ENCODE data around the gene PKNOX2.

DNA sequence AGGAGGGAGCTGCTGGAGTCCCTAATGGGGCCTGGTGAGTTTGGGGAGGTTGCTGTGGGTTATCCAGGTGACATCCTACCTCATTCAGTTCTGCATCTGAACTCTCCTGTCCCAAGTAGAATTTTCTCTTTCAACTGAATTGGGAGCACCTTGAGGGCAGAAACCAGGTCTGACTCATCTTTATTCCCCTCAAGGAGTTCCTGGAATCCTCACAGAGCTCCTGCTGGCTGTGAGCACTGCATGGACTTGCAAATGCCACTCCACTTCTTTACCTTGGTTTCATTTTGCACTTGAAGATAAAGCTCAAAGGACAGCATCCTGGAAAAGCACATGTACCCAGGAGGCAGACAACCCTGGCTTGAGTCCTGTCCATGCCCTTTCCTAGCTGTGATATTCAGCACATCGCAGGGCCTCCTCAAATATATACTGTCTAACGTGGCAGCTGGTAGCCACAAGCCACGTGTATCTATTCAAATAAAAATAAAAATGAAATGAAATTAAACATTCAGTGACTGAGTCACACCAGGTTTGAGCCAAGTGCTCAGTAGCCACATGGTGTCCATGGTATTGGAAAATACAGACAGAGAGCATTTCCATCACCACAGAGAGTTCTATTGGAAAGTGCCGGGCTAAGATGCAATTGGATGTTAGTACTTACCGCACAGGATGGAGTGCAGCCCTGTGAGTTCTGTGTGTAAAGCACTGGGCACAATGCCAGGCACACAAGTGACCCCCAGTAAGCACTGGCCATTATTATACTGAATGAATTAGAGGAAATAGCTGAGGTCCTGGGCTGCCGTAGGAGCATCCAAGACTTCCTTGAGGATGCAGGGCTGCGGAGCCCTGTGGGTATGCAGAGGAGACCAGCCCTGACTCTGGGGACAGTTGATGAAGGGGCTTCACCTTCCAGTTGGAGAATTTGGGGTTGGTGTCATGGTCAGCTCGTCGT is 149.0 kb downstream of the PKNOX2 start:
- TF ChIP-seq ESRRA (IDR thresholded peaks at IDR 0.05; ENCODE audit: borderline replicate concordance, low read length) (no peak), RAD21 (conservative IDR thresholded peaks at IDR 0.05 in 1 of 2, IDR thresholded peaks at IDR 0.05 in 1 of 2) (no peak), POLR2A (IDR thresholded peaks at IDR 0.05; ENCODE audit: low read length) (no peak), RFX5 (IDR thresholded peaks at IDR 0.05) (no peak), NR3C1 (IDR thresholded peaks at IDR 0.05) (no peak), SMC3 (IDR thresholded peaks at IDR 0.05) (no peak), JUN (IDR thresholded peaks at IDR 0.05) (no peak), CEBPB (IDR thresholded peaks at IDR 0.05) (no peak), PHF8 (IDR thresholded peaks at IDR 0.05; ENCODE audit: borderline replicate concordance, low read depth) (no peak), NPAS2 (CRISPR knock-in tag; IDR thresholded peaks at IDR 0.05; ENCODE audit: borderline replicate concordance) (no peak), RCOR1 (IDR thresholded peaks at IDR 0.05; ENCODE audit: low read depth, low read length) (no peak)
- TF ChIP-seq, protein P1, sequence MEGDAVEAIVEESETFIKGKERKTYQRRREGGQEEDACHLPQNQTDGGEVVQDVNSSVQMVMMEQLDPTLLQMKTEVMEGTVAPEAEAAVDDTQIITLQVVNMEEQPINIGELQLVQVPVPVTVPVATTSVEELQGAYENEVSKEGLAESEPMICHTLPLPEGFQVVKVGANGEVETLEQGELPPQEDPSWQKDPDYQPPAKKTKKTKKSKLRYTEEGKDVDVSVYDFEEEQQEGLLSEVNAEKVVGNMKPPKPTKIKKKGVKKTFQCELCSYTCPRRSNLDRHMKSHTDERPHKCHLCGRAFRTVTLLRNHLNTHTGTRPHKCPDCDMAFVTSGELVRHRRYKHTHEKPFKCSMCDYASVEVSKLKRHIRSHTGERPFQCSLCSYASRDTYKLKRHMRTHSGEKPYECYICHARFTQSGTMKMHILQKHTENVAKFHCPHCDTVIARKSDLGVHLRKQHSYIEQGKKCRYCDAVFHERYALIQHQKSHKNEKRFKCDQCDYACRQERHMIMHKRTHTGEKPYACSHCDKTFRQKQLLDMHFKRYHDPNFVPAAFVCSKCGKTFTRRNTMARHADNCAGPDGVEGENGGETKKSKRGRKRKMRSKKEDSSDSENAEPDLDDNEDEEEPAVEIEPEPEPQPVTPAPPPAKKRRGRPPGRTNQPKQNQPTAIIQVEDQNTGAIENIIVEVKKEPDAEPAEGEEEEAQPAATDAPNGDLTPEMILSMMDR (IDR thresholded peaks at IDR 0.05) = no peak
- TF ChIP-seq, protein P2, sequence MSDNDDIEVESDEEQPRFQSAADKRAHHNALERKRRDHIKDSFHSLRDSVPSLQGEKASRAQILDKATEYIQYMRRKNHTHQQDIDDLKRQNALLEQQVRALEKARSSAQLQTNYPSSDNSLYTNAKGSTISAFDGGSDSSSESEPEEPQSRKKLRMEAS (IDR thresholded peaks at IDR 0.05) = no peak
- TF ChIP-seq, protein P3, sequence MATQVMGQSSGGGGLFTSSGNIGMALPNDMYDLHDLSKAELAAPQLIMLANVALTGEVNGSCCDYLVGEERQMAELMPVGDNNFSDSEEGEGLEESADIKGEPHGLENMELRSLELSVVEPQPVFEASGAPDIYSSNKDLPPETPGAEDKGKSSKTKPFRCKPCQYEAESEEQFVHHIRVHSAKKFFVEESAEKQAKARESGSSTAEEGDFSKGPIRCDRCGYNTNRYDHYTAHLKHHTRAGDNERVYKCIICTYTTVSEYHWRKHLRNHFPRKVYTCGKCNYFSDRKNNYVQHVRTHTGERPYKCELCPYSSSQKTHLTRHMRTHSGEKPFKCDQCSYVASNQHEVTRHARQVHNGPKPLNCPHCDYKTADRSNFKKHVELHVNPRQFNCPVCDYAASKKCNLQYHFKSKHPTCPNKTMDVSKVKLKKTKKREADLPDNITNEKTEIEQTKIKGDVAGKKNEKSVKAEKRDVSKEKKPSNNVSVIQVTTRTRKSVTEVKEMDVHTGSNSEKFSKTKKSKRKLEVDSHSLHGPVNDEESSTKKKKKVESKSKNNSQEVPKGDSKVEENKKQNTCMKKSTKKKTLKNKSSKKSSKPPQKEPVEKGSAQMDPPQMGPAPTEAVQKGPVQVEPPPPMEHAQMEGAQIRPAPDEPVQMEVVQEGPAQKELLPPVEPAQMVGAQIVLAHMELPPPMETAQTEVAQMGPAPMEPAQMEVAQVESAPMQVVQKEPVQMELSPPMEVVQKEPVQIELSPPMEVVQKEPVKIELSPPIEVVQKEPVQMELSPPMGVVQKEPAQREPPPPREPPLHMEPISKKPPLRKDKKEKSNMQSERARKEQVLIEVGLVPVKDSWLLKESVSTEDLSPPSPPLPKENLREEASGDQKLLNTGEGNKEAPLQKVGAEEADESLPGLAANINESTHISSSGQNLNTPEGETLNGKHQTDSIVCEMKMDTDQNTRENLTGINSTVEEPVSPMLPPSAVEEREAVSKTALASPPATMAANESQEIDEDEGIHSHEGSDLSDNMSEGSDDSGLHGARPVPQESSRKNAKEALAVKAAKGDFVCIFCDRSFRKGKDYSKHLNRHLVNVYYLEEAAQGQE (IDR thresholded peaks at IDR 0.05) = no peak

All from A549 (cell line).